GM21423 (cell line): ENCODE results near the gene PFN2.
A peak's percentile ranks its signal among the peaks of the same experiment; 100 is the strongest.
"Not testable (repeated sequence)": the region's sequence is repeated elsewhere in the genome, so short reads cannot be mapped to it uniquely, and the experiment has no call there.

ENCODE experiments used
- ATAC-seq: cut with Tn5 transposase; IDR thresholded peaks from one replicate; pipeline ENCODE4 v1.9.1; 2021; ENCODE audit warnings: mild to moderate bottlenecking, moderate library complexity; ENCODE audit not compliant: unreplicated experiment

PFN2 gene, protein sequence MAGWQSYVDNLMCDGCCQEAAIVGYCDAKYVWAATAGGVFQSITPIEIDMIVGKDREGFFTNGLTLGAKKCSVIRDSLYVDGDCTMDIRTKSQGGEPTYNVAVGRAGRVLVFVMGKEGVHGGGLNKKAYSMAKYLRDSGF

DNA sequence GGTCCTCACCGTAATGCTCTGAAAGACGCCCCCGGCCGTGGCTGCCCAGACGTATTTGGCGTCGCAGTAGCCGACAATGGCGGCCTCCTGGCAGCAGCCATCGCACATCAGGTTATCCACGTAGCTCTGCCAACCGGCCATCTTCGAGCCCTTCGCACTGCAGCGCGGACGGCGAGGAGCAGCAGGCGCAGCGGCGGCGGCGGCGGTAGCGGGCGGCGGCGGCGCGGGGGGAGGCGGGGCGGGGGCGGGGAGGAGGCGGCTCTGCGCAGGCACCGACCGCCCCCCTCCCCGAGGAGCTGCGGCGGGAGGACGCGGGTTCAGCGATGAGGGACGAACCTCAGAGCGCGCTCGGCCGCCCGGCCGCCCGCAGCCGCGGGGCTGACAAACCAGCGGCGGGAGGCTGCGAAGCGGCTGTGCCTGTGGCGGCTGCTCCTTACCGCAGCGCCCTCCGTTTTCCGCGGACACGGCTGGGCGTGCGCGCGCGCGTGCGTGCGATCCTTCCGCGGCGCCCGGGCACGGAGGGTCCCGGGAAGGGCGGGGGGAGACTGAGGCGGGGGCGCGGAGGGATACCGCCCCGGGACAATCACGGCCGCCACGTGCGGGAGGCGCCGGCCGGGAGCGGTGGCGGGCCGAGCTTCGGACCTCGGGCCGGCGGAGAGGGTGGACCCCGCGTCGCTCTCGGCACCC is at the start of gene PFN2:
PFN2 (minus strand) TSS at position 180 of the 687 bp plus-strand sequence; CDS start at position 141, 39 bp downstream.
- ATAC-seq, result peak; percentile 39

DNA sequence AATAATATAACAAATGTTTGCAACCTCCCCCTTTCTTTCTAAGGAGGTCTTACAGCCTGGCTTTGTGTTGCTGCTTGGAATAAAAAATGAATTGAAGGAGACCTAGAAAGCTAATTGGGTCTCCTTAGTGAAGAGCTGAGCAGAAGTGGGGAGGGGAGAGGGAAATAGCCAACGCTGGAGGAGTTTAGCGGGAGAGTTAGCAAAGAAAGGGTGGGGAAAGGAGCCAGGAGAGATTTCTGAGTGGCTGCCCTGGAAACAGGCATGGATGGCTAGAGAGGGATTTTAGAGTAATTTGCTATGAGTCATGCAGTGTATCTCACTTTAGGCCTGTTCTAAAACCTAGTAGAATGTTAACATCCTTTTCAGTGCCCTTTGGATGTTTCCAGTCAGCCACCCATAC is 45.2 kb upstream of the PFN2 start:
- no peak for ATAC-seq

DNA sequence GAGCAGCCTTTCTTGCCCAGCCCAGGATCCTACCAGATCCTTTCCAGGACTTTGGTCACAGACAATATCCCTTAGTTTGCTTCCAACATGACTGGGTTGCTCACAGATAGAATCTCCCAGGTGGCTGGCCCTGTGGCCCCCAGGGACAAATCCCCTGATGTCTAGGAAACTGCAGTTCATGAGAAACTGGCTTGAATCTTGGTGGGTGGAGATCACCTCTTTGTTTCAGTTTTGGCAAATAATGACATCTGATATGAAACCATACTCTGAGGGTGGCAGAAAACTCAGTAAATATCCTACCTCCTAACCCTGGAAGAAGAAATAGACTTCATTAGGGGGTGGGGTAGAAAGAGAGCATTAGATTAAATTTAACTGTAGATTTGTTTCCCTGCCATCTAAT is 44.1 kb upstream of the PFN2 start:
- ATAC-seq, result no peak

DNA sequence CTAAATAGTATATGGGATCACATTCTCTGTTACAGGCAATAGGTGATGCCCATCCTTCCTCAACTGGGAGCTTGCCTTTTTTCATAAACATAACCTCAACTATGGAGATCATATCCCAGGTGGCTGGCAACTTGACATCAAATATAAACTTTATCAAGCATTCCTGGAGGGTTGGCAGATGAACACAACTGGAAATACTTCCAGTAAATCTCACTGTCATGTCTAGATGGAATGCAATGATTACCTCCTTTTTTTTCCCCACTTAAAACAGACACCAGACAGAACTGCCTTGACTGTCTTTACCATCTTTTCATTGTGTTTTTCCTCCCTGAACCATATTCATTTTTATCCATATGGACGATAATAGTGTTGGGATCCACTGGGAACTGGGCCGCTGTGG is 43.1 kb upstream of the PFN2 start:
- ATAC-seq, result no peak

DNA sequence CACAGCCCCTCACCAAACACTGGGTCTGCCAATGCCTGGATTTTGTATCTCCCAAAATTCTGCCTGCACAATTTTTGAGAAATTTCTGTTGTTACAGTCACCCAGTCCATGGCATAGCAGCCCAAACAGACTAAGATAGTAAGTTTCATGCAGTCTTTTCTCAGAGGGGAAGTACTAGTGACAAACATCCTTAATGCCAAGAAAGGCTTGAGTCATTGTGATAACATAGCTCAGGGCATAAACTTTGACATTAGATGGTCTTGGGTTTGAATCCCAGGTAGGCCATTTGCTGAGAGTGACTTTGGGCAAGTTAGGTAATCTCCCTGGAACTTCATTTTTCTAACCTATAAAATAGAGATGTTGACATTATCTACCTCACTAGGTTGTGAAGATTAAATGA is 36.1 kb upstream of the PFN2 start:
- ATAC-seq, result no peak

DNA sequence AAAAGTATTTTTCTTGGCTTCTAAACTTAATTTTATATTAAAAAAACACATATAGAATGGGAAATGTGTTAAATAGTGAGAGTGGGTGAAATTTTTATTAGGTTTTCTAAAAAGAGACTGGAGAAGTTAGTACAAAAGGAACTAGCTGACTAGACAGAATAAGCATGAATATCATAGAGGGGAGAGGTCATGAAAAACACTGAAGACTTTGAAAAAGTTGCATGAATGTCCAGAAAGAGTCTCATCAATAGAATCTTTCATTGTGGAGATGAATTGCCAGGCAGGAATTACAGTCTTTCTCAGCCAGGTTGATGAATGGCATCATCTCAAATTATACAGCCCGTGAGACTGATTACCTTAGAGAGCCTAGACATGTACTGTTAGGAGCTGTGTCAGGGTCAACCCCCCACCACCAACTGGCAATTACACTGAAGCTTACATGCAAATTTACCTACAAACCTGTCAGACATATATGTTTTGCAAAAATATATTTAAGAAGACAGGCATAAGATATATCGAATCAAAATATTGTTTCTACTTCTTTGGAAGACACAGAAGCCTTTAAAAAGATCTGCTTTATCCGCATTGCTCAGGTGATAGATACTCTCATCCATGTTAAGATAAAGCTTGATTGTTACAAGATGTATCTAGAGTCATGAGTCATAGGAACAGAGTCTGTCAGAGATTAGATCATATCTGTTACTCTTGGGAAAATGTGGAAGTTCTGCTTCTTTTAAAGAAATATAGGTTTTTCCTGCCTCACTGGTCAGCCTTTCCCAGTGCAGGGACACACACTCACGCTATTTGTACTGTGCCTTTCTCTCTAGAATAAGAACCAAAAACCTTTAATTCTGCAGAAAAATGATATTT is 34.8 kb upstream of the PFN2 start:
- no peak for ATAC-seq

DNA sequence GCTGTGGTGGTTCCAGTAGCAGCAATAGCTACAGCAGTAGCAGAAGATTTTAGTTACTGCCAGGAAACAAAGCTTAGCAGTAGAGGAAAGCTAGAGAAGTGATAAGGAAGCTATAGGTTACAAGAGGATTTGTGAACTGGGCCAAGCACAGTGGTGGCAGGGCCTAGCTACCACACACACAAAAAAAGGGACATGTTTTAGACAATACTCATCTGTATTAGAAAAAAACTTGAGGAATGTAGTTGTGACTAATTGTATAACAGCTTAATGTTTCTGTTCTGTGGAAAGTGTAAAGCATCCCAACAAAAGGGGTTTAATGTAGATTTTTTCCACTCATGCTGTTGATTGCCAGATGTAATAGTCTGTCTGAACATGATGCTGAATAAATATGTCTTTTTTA is 29.9 kb upstream of the PFN2 start:
- no peak for ATAC-seq

DNA sequence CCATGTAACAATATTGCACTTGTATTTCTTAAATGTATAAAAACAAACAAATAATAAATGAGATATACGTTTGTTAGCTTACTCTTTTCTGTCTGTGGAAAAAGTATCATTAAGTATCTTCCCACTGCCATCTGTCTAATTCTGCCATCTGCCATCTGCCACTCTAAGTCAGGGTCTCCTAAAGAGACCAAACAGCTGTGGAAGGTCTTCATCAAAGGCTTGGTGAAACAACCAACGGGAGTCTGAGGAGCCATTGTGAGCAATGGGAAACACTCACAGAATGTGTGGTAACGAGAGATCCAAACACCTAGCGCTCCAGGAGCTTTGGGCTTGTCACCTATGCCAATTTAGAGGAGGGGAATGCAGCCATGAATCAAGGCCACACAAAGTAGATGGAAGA is 28.7 kb upstream of the PFN2 start:
- ATAC-seq, result no peak

DNA sequence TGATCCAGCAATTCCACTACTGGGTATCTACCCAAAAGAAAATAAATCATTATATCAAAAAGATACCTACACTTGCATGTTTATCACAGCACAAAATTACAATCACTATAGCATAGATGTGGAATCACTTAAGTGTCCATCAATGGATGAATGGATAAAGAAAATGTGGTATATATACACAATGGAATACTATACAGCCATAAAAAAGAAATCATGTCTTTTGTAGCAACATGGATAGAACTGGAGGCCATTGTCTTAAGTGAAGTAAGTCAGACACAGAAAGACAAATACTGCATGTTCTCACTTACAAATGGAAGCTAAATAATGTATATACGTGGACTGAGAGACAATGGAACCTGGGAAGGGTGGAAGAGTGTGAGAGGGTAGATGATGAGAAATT is 28.3 kb upstream of the PFN2 start:
- no peak for ATAC-seq

DNA sequence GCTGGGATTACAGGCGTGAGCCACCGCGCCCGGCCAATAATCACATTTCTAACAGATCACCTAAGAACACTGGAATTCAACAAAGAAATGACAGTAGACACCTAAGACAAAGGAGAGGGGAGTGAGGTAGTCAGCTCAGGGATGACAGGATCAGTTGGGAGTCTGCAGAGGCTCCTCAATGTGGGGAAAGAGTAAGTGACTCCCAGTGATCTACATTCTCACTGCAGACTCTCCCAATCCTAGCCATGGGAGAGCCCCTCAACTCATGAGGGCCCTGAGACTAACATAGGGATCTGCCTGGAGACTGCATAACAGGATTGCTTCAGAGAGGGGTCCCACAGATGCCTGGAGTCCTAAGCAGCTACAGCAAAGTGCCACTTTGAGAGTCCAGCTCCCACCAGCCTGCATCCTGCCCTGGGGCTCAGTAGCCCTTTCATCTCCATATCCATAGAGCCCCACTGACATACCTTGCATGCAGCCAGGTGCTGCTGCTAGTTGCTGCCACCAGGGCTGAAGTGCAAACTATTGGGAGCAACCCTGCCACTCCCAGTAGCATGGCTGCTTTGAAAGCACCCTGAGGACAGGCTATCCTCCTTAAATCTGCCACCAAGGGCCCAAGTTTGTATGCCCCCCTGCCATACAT is 21.8 kb upstream of the PFN2 start:
- ATAC-seq, result no peak

DNA sequence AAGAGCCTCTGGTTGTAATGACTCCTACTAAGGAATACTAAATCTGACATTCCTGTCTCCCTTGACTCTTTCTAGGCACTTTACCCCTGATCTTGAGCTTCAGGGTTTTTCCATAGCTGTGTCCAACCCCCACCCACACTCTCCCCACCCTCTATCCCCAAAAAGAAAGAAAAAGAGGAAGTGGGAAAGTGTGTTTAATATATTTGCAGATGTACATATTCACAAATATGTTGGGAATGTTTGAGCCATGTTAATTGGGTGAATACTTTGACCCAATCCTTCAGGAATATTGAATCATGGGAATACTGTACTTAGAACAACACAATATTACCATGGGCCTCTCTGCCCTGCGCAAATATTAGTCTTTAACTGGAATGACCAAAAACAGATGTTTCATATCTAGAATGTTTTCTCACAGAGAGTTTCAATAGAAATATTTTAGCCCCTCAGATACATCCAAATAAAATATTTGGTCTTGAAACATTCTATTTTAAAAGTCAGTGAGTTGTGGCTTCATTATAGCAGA is 19.8 kb upstream of the PFN2 start:
- ATAC-seq, result no peak

DNA sequence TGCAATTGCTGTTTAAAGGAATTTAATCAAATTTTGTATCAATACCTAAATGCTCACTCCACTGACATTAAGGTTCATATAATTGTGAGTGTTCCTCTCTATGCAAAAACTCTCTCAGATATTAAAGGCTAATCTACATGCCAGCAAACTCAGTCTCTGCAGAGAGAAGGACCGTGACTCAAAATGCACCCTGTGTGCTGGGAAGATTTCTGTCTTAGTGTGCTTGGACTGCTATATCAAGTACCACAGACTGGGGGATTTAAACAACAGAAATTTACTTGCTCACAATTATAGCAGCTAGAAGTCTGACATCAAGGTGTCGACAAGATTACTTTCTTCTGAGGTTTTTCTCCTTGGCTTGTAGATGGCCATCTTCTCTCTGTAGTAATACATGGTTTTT is 18.6 kb upstream of the PFN2 start:
- ATAC-seq, result no peak

DNA sequence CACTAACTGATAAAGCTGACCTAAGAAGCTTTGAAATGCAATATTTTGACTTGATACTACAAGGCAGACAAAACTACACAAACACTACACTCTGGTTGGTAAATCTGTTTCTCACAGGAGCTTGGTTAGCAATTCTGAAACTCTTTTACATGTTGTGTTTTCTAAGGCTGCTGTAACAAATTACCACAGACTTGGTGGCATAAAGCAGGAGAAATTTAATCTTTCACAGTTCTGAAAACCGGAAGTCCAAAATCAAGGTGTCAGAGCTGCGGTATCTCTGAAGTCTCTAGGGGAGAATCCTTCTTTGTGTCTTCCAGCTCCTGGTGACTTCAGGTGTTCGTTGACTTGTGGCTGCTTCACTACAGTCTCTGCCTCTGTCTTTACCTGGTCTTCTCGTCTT is 12.9 kb upstream of the PFN2 start:
- ATAC-seq, result no peak

DNA sequence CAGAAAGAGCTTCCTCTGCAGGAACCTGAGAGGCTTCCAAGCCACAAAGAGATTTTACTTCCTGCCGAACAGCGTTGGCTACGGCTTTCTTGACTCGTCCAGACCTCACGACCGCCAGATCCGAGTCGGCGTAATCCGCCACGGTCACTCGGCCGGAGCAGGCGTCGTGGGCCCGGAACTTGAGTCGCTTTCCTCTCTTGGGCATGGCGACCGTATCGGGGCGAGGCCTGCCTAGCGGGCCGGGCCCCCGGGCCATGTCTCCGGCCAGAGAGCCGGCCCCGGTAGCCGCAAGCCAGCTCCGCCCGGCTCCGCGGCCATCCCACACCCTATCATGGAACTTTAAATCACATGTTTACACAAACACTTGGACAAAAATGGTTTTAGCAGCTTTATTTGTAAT is 12.4 kb upstream of the PFN2 start:
- ATAC-seq, result not testable (repeated sequence)

DNA sequence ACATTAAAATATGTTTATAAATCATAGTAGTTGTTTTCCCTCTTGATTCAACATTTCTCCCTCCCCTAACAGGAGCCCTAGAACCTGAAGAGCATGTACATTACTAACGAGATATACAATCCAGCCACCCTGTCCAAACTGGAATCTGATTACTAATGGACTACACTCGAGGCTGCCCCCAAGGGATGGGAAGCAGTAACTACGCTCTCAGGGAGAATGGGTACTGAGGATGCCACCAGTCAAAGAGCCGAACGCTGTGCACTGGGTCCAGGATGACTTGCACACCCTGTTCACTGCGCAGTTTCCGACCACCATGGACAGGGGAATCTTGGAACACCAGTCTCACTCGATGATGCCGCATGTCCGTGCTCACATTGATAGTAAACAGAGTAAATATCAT is 11.3 kb upstream of the PFN2 start:
- ATAC-seq, result not testable (repeated sequence)

DNA sequence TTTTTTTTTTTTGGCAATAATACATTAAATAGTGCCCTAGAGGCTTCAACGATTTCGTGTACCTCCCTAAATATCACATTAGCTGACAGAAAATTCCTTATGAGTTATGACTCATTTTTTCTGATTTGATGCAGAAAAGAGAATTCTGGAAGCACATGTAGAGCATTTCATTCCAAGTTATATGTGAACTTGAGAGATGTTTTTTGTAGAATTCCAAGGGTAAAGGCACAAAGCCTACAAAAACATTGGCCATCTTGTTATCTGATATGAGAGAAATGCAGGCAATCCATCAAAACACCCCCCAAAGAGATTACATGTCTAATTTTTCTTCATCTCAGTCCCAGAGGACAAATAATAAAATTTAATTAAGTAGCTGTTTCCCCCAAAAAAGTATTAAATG is 6.7 kb upstream of the PFN2 start:
- no peak for ATAC-seq

DNA sequence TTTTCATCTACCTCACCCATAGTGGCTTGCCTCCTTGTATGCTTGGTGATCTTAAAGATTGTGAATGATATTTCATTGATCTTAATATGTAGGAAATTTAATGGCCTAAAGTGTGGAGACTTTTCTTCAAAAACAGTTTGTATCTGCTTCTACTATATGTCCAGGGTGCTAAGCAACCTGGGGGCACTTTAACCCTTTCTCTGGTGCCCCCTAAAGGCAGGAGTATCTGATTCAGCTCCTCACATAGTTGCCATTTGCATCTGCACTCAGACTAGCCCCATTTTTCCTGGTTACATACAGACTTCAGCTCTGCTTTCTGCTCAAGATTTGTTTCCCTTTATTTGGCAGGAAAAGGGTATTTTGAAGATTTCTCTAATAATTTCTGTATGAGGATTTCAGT is 5.2 kb upstream of the PFN2 start:
- no peak for ATAC-seq

DNA sequence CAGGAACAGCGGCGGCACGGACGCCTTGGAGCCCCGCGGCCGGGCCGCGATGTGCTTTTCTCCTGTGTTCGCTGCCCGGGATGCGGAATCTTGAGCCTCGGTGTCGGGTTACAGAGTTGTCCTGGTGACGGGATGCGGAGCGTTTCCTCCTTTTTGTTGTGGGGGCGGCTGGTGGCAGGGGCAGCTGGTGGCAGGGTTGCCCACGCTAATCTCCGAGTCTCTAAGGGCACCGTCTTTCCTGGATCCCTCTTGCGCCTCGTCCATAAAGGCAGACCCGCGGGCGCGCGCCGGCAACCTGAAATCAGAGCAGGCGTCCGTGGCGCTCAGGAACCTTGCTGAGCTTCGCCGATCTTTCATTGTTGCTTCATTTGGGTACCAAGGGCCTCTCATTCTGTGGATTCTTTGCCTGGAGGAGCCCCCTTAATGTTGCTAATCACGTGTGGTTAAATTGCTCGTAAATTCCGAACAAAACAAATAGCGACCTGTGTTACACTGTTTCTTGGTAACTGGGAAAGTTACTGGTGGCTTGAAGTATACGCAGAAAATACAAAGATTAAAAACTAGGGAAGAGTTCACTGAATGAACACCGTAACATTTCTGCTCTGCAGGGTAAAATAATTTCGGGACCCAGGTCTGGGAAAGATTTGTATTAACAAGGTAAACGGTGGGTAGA is 844 bp upstream of the PFN2 start:
- peak; percentile 13 for ATAC-seq

DNA sequence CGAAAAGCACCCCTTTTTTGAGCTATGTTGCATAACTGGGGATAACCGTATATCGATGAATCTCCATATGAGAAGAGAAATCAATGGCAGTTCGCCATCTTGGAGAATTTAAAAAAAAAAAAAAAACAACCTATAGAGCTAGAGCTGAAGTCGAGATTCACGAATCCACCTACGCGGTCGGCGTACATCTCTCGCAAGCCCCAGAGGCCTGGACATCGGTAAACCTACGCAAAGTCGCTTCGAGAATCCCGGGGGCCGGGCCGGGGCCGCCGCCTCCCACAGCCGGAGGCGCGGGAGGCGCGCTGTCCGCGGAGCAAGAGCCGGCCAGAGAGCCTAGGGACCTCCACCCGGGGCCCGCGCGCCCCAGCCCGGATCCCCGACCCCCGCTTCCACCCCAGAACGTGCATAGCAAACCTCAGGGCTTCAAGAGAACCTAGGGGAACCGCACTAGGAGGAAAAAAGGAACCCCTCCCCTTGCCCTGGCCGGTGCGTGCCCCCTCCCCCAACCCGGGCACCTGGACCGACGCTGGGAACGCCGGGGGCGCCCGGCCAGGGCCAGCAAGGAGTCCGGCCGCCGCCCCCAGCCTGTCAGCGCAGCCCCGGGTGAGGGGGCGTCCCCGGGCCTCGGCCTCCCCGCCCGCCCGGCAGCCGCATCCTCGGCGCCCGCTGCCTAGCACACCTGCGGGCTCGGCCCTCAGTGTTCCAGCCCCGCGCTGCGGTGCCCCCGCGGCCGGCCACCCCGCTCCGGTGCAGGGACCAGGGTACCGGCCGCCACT is 567 bp downstream of the PFN2 start:
- ATAC-seq, result peak; percentile 65
